Omental fat pad (tissue), 4 donors: Measurements from ENCODE around the gene EPHA8. TPM values are rescaled to one million over a fixed set of nuclear protein-coding genes. Genes with fewer than 3 reads are reported as not detected.

Source experiments
- ATAC-seq: fragments of 150-250 bp; one replicate; pipeline ENCODE4 v1.9.1; 2016; ENCODE audit warnings: mild to moderate bottlenecking, moderate library complexity; ENCODE audit not compliant: low FRiP score
- DNase-seq: peaks from one replicate; pipeline ENCODE4 v3.0.0-alpha.2; 2019; ENCODE audit warnings: low spot score
- total RNA-seq, 4 donors: library from RNA; depleted of rRNA; stranded (reverse); fragments of >200 nt; gene quantifications; one replicate each; pipeline ENCODE4 v1.1.0, GENCODE V29; 2016
- TF ChIP-seq, protein P1 (sequence below), 3 donors: fragments of 450-650 bp; IDR thresholded peaks; one replicate each; pipeline ENCODE4 v1.5.1; 2016 to 2017; ENCODE audit warnings: antibody characterized with exemption in 3 of 3, mild to moderate bottlenecking in 3 of 3, moderate library complexity in 2 of 3

EPHA8 gene
- total RNA-seq, 4 donors from 2014 or later = not detected

DNA sequence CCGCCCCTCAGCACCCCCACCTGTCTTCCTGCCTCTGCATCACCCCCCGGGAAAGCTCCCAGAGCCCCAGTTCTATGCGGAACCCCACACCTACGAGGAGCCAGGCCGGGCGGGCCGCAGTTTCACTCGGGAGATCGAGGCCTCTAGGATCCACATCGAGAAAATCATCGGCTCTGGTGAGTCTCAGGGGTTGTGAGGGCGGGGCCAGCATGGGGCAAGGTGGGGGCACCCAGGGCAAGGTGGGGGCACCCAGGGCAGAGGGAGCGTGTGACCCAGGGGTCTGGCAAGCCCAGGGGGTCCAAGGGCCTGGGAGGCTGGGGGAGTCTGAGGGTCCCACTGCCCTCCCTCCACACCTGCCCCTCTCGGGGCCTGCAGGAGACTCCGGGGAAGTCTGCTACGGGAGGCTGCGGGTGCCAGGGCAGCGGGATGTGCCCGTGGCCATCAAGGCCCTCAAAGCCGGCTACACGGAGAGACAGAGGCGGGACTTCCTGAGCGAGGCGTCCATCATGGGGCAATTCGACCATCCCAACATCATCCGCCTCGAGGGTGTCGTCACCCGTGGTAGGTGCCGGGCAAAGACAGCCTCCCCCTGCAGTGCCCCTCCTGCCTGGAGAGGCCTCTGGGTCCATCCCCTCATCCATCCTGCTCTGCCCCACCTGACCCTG lies 34.1 kb downstream of the EPHA8 start:
- ATAC-seq = no peak
- DNase-seq = no peak
- TF ChIP-seq, protein P1, sequence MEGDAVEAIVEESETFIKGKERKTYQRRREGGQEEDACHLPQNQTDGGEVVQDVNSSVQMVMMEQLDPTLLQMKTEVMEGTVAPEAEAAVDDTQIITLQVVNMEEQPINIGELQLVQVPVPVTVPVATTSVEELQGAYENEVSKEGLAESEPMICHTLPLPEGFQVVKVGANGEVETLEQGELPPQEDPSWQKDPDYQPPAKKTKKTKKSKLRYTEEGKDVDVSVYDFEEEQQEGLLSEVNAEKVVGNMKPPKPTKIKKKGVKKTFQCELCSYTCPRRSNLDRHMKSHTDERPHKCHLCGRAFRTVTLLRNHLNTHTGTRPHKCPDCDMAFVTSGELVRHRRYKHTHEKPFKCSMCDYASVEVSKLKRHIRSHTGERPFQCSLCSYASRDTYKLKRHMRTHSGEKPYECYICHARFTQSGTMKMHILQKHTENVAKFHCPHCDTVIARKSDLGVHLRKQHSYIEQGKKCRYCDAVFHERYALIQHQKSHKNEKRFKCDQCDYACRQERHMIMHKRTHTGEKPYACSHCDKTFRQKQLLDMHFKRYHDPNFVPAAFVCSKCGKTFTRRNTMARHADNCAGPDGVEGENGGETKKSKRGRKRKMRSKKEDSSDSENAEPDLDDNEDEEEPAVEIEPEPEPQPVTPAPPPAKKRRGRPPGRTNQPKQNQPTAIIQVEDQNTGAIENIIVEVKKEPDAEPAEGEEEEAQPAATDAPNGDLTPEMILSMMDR (IDR thresholded peaks at IDR 0.05) = no peak

DNA sequence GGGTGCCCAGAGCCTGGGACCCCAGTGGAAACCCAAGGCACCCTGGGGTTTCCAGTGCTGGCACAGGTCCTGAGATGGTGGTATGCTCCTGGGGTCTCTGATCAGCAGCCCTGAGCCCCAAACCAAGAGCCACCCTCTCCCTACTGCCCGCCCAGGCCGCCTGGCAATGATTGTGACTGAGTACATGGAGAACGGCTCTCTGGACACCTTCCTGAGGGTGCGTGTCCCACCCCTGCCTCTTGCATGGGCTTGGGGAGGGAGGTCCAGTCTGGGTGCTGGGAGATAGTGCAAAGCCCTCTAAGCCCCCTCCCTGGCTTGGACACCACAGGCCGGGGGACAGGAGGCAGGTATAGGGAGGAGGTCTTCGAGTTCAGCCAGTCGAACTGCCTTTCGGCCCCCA lies 34.7 kb downstream of the EPHA8 start:
- ATAC-seq (no peak), DNase-seq (no peak)
- TF ChIP-seq, protein P1 (IDR thresholded peaks at IDR 0.05) = no peak

DNA sequence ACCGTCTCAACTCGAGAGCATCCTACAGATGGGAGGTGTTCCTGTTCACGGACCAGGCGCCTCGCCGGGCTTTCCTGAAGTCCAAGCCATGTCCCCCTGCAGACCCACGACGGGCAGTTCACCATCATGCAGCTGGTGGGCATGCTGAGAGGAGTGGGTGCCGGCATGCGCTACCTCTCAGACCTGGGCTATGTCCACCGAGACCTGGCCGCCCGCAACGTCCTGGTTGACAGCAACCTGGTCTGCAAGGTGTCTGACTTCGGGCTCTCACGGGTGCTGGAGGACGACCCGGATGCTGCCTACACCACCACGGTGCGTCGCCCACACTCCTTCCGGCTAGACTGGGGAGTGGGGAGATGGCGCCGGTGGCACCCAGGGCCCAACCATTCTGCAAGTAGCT lies 35.4 kb downstream of the EPHA8 start:
- TF ChIP-seq, protein P1 (IDR thresholded peaks at IDR 0.05) = no peak
- no peak for ATAC-seq
- DNase-seq = no peak

DNA sequence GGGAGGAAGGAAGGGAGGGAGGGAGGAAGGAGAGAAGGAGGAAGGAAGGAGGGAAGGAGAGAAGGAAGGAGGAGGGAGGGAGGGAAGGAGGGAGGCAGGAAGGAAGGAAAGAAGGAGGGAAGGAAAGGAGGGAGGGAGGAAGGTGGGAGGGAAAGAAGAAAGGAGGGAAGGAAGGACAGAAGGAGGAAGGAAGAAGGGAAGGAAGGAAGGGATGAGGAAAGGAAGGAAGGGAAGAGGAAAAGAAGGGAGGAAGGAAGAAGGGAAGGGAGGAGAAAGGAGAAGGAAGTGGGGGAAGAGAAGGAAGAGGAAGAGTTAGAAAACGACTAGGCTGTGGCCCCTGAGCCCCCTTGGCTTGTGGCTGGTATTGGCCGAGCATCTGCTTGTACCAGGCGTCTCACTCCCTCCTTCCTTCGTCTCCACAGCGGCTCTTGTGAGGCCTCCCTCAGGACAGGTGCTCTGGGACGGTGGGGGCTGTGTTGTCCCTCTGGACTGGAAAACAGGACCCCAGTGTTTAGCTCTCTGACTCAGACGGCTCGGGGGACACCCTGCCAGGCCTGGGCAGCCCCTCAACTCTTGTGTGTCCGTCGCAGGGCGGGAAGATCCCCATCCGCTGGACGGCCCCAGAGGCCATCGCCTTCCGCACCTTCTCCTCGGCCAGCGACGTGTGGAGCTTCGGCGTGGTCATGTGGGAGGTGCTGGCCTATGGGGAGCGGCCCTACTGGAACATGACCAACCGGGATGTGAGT lies 37.0 kb downstream of the EPHA8 start:
- ATAC-seq (no peak), DNase-seq (no peak)
- TF ChIP-seq, protein P1 (IDR thresholded peaks at IDR 0.05) = no peak

DNA sequence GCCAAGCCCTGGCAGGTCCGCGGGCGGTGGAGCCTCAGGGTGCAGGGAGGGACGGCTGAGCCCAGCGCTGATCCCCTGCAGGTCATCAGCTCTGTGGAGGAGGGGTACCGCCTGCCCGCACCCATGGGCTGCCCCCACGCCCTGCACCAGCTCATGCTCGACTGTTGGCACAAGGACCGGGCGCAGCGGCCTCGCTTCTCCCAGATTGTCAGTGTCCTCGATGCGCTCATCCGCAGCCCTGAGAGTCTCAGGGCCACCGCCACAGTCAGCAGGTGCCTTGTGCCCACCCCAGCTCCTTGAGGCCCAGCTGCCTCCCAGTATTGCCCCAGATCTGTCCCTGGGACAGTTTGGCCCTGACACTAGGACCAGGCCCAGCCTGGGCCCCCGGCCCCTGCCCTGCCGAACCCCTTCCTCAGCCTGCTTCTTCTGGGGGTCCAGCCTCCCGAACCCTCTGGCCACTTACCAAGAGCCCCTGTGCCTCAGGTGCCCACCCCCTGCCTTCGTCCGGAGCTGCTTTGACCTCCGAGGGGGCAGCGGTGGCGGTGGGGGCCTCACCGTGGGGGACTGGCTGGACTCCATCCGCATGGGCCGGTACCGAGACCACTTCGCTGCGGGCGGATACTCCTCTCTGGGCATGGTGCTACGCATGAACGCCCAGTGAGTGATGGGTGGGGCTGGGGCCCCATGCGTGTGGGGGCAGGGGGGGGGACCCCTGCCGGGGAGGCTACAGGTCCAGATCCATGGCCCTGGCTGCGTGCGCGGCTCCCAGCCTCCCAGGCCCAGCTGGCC lies 37.7 kb downstream of the EPHA8 start:
- TF ChIP-seq, protein P1 (IDR thresholded peaks at IDR 0.05) = no peak
- no peak for ATAC-seq
- DNase-seq = no peak

DNA sequence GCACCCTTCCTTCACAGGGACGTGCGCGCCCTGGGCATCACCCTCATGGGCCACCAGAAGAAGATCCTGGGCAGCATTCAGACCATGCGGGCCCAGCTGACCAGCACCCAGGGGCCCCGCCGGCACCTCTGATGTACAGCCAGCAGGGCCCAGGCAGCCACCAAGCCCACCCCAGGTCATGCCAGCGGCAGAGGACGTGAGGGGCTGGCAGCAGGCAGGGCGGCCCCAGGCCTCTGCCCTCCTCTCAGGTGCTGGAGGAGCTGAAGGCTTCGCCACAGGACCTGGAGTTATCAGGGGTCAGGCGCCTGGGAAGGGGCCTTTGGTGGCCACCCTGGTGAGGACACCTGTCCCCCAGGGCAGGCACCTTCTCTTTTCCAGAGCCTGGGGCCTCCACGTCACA lies 38.3 kb downstream of the EPHA8 start:
- TF ChIP-seq, protein P1 (IDR thresholded peaks at IDR 0.05) = no peak
- ATAC-seq = no peak
- DNase-seq = no peak
